PC-9 (cell line): ENCODE results near the gene RTL9. TPM values are rescaled to one million over a fixed set of nuclear protein-coding genes. Genes with fewer than 3 reads are reported as not detected.

Experiments
- BruUV-seq: library from RNA; stranded (reverse); fragments of 400-500 nt; replicated peaks from 2 replicates; lab custom pipeline; 2021; lab: Mats Ljungman, UMichigan
- CTCF ChIA-PET: fragments of 300-600 bp; sonication (Branson Sonifier 250); formaldehyde crosslinking; loops from one replicate; lab custom pipeline; 2022; ENCODE audit warnings: antibody characterized with exemption; lab: Charles Lee
- POLR2A ChIA-PET: fragments of 300-600 bp; sonication (Branson Sonifier 250); formaldehyde crosslinking; loops from one replicate; lab custom pipeline; 2022; ENCODE audit warnings: antibody characterized with exemption; ENCODE audit not compliant: unreplicated experiment; lab: Charles Lee
- DNase-seq, 2 experiments: peaks; one replicate each; pipeline versions ENCODE4 v3.0.0 to v3.0.0-alpha.2; 2015 to 2022; ENCODE audit warnings: mixed read lengths in 1 of 2
- H2AFZ ChIP-seq: fragments of 200-600 bp; sonication (generic); 2 replicates; pipeline ENCODE4 v1.8.1; 2017; ENCODE audit warnings: antibody characterized with exemption
- H3F3A ChIP-seq: fragments of 200-600 bp; sonication (generic); 2 replicates; pipeline ENCODE4 v1.8.1; 2017; ENCODE audit warnings: antibody characterized with exemption, mild to moderate bottlenecking, low read depth; ENCODE audit not compliant: insufficient read depth
- H3K27ac ChIP-seq: fragments of 200-600 bp; sonication (generic); 2 replicates; pipeline ENCODE4 v1.6.1; 2016; ENCODE audit warnings: mixed run types
- H3K27me3 ChIP-seq: fragments of 200-600 bp; sonication (generic); 2 replicates; pipeline ENCODE4 v1.6.1; 2016; ENCODE audit warnings: low read depth, mixed run types; ENCODE audit not compliant: insufficient read depth
- H3K36me3 ChIP-seq: fragments of 200-600 bp; sonication (generic); 2 replicates; pipeline ENCODE4 v1.6.1; 2016; ENCODE audit warnings: low read depth, mixed run types
- H3K4me1 ChIP-seq: fragments of 200-600 bp; sonication (generic); replicated peaks from 2 replicates; pipeline ENCODE4 v1.6.1; 2016; ENCODE audit warnings: mixed run types; ENCODE audit not compliant: insufficient read depth
- H3K4me2 ChIP-seq: fragments of 200-600 bp; sonication (generic); 2 replicates; pipeline ENCODE4 v1.6.1; 2017; ENCODE audit warnings: mixed run types
- H3K4me3 ChIP-seq: fragments of 200-600 bp; sonication (generic); 2 replicates; pipeline ENCODE4 v1.6.1; 2016; ENCODE audit warnings: mixed run types
- H3K79me2 ChIP-seq: fragments of 200-600 bp; sonication (generic); 2 replicates; pipeline ENCODE4 v1.6.1; 2017; ENCODE audit warnings: low read depth, mixed run types
- H3K9me2 ChIP-seq: fragments of 200-600 bp; sonication (generic); 2 replicates; pipeline ENCODE4 v1.8.1; 2017; ENCODE audit warnings: mild to moderate bottlenecking; ENCODE audit not compliant: insufficient read depth
- H3K9me3 ChIP-seq: fragments of 200-600 bp; sonication (generic); 2 replicates; pipeline ENCODE4 v1.8.1; 2016; ENCODE audit warnings: low read depth; ENCODE audit not compliant: insufficient read depth
- H4K20me1 ChIP-seq: fragments of 200-600 bp; sonication (generic); 2 replicates; pipeline ENCODE4 v1.8.1; 2017; ENCODE audit not compliant: insufficient read depth
- CTCF ChIP-seq: fragments of 200-600 bp; sonication (generic); conservative IDR thresholded peaks from 2 replicates; pipeline ENCODE4 v1.6.1; 2017; ENCODE audit warnings: mixed run types, antibody characterized with exemption, mild to moderate bottlenecking, moderate library complexity
- EZH2 ChIP-seq: fragments of 200-600 bp; sonication (generic); IDR thresholded peaks from 2 replicates; pipeline ENCODE4 v1.8.0; 2017; ENCODE audit warnings: antibody characterized with exemption, low read depth
- intact Hi-C: fragments of 100-400 bp; cut with micrococcal nuclease; formaldehyde crosslinking; loops from one replicate; pipeline ENCODE4 v1.10.0; 2022; ENCODE audit not compliant: unreplicated experiment
- total RNA-seq: library from RNA; stranded (reverse); gene quantifications from 2 replicates; pipeline ENCODE4 v1.2.3, GENCODE V29; 2021

The RTL9 gene
- total RNA-seq, 1 experiment from 2014 or later = 0.79 TPM

GRCh38 chrX:110321081-110321480 lies 37.6 kb upstream of the RTL9 start:
- Histone ChIP-seq H3K9me3 (no peaks in the 10 kb centered on the region), H3K27ac (no peak overlapping the region), H3K36me3 (no peaks in the 10 kb centered on the region), H3K4me2 (no peak overlapping the region), H3F3A (peaks cover 8% of the 10 kb centered on the region; the same call in 1 of the 2 replicates), H3K79me2 (peaks cover 17% of the 10 kb centered on the region), H3K9me2 (no peaks in the 10 kb centered on the region), H2AFZ (no peak overlapping the region), H3K4me1 (peaks cover 18% of the 10 kb centered on the region), H3K27me3 (no peaks in the 10 kb centered on the region), H3K4me3 (no peak overlapping the region), H4K20me1 (no peaks in the 10 kb centered on the region)
- DNase-seq = no peak
- POLR2A ChIA-PET = interaction anchor here (0.5 kb wide), 1 partner anchor 10 kb away, joined by 3 read pairs; no protein-coding TSS in a partner anchor
- TF ChIP-seq EZH2 (no peak), CTCF (no peak)
- intact Hi-C loops = no loop called here
- BruUV-seq = no TSS peak
- CTCF ChIA-PET = no interaction called here

- intact Hi-C loops = no loop called here
- no TSS peak for BruUV-seq
Measured at GRCh38 chrX:110321670-110322069, 37.0 kb upstream of the RTL9 start.

GRCh38 chrX:110322603-110323002 lies 36.0 kb upstream of the RTL9 start:
- H3K27me3 ChIP-seq = no peaks in the 10 kb centered on the region
- intact Hi-C loops = no loop called here
- peaks cover 8% of the 10 kb centered on the region; the same call in 1 of the 2 replicates for H3F3A ChIP-seq
- H3K4me2 ChIP-seq = no peak overlapping the region
- no TSS peak for BruUV-seq
- H3K79me2 ChIP-seq = peaks cover 2% of the 10 kb centered on the region
- no peaks in the 10 kb centered on the region for H3K9me2 ChIP-seq
- H3K36me3 ChIP-seq = no peaks in the 10 kb centered on the region
- H3K27ac ChIP-seq = no peak overlapping the region
- no peak overlapping the region for H3K4me3 ChIP-seq
- POLR2A ChIA-PET = no interaction called here
- CTCF ChIA-PET = no interaction called here
- no peak for TF ChIP-seq EZH2
- no peak for TF ChIP-seq CTCF
- no peak overlapping the region for H2AFZ ChIP-seq
- H4K20me1 ChIP-seq = no peaks in the 10 kb centered on the region
- no peaks in the 10 kb centered on the region for H3K9me3 ChIP-seq
- H3K4me1 ChIP-seq = peaks cover 14% of the 10 kb centered on the region
- no peak for DNase-seq

More at GRCh38 chrX:110321670-110322069, 37.0 kb upstream of the RTL9 start:
- DNase-seq = no peak
- Histone ChIP-seq H3K4me2 (no peak overlapping the region), H3K4me1 (peaks cover 14% of the 10 kb centered on the region), H3K4me3 (no peak overlapping the region), H2AFZ (no peak overlapping the region), H3K79me2 (peaks cover 11% of the 10 kb centered on the region), H3K36me3 (no peaks in the 10 kb centered on the region), H3F3A (peaks cover 8% of the 10 kb centered on the region; the same call in 1 of the 2 replicates), H4K20me1 (no peaks in the 10 kb centered on the region), H3K27ac (no peak overlapping the region), H3K9me2 (no peaks in the 10 kb centered on the region), H3K9me3 (no peaks in the 10 kb centered on the region), H3K27me3 (no peaks in the 10 kb centered on the region)
- ChIA-PET CTCF (no interaction called here), POLR2A (interaction anchor here (0.5 kb wide), 1 partner anchor 10 kb away, joined by 3 read pairs; no protein-coding TSS in a partner anchor)
- TF ChIP-seq CTCF (no peak), EZH2 (no peak)
